GM21619 (cell line): ENCODE measurements around the gene NKD1.

Experiments used
- ATAC-seq: cut with Tn5 transposase; IDR thresholded peaks from one replicate; pipeline ENCODE4 v1.9.1; 2021; ENCODE audit not compliant: unreplicated experiment

The NKD1 gene

DNA sequence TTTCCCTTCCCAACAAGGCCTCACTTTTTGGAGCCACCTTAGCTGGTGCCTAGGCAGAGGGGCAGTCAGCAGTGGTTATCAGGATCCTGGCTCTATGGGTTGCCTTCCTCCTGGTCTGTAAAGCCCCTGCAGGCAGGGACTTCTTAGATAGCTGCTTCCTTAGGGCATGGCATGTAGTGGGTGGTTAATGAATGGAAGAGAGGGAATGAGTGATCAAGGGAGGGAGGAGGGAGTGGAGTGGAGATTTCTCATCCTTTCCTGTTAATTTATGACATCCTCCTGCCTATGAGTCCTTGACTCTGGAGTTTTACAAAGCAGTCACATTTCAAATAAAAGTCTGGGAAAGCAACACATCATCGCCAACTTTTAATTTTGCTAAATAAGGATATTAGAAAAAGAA is 92.2 kb downstream of the NKD1 start:
- ATAC-seq, result no peak

GRCh38 chr16:50640919-50641817 is 93.0 kb downstream of the NKD1 start:
- ATAC-seq, result no peak

- ATAC-seq, result no peak
Measured at GRCh38 chr16:50641818-50642187, 93.6 kb downstream of the NKD1 start.

- ATAC-seq, result no peak
Measured at GRCh38 chr16:50642349-50642748, 94.2 kb downstream of the NKD1 start.

- no peak for ATAC-seq
Measured at GRCh38 chr16:50643192-50643591, 95.0 kb downstream of the NKD1 start.

- no peak for ATAC-seq
Measured at GRCh38 chr16:50644245-50644644, 96.0 kb downstream of the NKD1 start.

GRCh38 chr16:50644729-50645128 is 96.5 kb downstream of the NKD1 start:
- ATAC-seq, result no peak

GRCh38 chr16:50645563-50646220 is 97.5 kb downstream of the NKD1 start:
- no peak for ATAC-seq

- no peak for ATAC-seq
Measured at GRCh38 chr16:50646345-50646744, 98.1 kb downstream of the NKD1 start.

- no peak for ATAC-seq
Measured at GRCh38 chr16:50651835-50652438, 103.7 kb downstream of the NKD1 start.

GRCh38 chr16:50652836-50653425 is 104.7 kb downstream of the NKD1 start:
- no peak for ATAC-seq

- ATAC-seq, result no peak
Measured at GRCh38 chr16:50653633-50654519, 105.7 kb downstream of the NKD1 start.

GRCh38 chr16:50655558-50656055 is 107.4 kb downstream of the NKD1 start:
- no peak for ATAC-seq

- ATAC-seq, result no peak
Measured at GRCh38 chr16:50657241-50657640, 109.0 kb downstream of the NKD1 start.

DNA sequence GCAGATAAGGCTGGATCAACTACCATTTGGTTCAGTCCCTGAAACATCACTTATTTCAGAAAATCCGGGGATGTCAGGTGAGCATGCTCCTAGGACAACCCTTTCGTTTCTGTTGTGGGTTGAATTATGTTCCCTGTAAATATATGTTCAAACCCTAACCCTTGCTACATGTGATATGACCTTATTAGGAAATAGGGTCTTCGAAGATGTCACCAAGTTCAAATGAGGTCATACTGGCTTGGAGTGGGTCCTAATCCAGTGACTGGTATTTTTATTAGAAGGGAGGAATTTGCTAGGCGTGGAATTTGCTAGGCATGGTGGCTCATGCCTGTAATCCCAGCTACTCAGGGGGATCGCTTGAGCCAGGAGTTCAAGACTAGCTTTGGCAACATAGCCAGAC is 111.6 kb downstream of the NKD1 start:
- ATAC-seq, result no peak

- no peak for ATAC-seq
Measured at GRCh38 chr16:50662306-50662940, 114.2 kb downstream of the NKD1 start.

DNA sequence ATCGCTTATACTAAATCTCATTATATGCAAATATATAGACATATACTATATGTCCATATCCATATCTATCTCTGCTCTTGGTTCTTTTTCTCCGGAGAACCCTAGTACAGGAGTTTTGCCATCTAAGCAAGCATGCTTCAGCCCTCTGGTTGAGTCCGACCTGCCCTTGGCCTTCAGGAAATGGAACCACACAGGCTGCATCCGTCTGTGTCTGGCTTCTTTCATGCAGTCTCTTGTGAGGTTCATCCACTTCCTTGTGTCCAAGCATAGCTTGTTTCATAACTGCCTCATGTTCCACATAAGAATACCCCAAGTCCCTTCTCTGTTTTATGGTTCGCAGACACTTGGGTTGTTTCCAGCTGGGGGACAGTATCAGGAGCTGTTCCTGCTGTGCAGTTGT is 116.1 kb downstream of the NKD1 start:
- ATAC-seq, result no peak

DNA sequence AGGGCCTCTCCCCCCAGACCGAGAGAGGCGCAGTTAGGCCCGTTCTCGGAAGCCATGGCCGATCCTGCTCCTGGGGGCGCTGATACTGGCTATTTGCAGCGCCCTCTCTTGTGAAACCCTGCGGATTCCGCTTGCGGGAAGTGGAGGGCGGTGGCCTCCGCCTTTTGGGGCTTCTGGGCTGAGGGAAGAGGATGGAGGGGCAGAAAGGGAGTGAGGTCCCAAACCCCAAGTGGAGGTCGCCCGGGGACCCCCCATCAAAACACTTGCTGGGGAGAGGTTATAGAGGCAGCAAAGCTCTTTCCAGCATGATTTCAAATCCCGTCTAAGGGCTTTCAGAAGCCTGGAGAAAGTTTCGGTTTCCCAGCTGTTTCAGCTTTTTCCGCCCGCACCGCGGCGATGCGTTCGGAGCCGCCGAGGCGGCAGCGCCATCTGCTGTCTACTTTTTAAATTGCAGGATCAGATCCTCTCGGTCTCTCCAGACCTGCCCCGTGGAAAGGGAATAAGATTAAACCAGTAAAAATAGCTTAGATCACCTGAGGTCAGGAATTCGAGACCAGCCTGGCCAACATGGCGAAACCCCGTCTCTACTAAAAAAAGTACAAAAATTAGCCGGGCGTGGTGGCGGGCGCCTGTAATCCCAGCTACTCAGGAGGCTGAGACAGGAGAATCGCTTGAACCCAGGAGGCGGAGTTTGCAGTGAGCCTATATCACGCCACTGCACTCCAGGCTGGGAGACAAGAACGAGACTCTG is 117.1 kb downstream of the NKD1 start:
- no peak for ATAC-seq
